SHP77 treated with DMSO at 0.1 percent for 48 hours (cell line): ENCODE results near the gene BOLA1.
"Not testable (repeated sequence)": the region's sequence is repeated elsewhere in the genome, so short reads cannot be mapped to it uniquely, and the experiment has no call there.

Experiments used
- DNase-seq: peaks from one replicate; lab custom pipeline; 2025; lab: John Stamatoyannopoulos, UW

The BOLA1 gene

GRCh38 chr1:149899460-149900284 is at the start of gene BOLA1:
Gene BOLA1, plus strand, starts transcription at chr1:149899568. Its CDS starts 492 bp downstream, at chr1:149900060.
- peak; percentile 98 for DNase-seq

GRCh38 chr1:149849947-149850360 is 49.4 kb upstream of the BOLA1 start:
- no peak for DNase-seq

GRCh38 chr1:149850732-149851345 is 48.5 kb upstream of the BOLA1 start:
- DNase-seq, result not testable (repeated sequence)

- not testable (repeated sequence) for DNase-seq
Measured at GRCh38 chr1:149851585-149852213, 47.7 kb upstream of the BOLA1 start.

- DNase-seq, result not testable (repeated sequence)
Measured at GRCh38 chr1:149852263-149852662, 47.1 kb upstream of the BOLA1 start.

GRCh38 chr1:149860271-149860670 is 39.1 kb upstream of the BOLA1 start:
- DNase-seq, result not testable (repeated sequence)

GRCh38 chr1:149860684-149861496 is 38.5 kb upstream of the BOLA1 start:
- not testable (repeated sequence) for DNase-seq

GRCh38 chr1:149861497-149862054 is 37.8 kb upstream of the BOLA1 start:
- not testable (repeated sequence) for DNase-seq

- not testable (repeated sequence) for DNase-seq
Measured at GRCh38 chr1:149866887-149867286, 32.5 kb upstream of the BOLA1 start.

GRCh38 chr1:149873060-149873459 is 26.3 kb upstream of the BOLA1 start:
- DNase-seq, result not testable (repeated sequence)

GRCh38 chr1:149877211-149877946 is 22.0 kb upstream of the BOLA1 start:
- no peak for DNase-seq

- no peak for DNase-seq
Measured at GRCh38 chr1:149879556-149879955, 19.8 kb upstream of the BOLA1 start.

GRCh38 chr1:149881876-149882275 is 17.5 kb upstream of the BOLA1 start:
- DNase-seq, result no peak

- no peak for DNase-seq
Measured at GRCh38 chr1:149883598-149884247, 15.6 kb upstream of the BOLA1 start.

GRCh38 chr1:149884433-149885338 is 14.7 kb upstream of the BOLA1 start:
- peak; percentile 79 for DNase-seq

- DNase-seq, result peak; percentile 96
Measured at GRCh38 chr1:149885339-149886120, 13.8 kb upstream of the BOLA1 start.

GRCh38 chr1:149886121-149886395 is 13.3 kb upstream of the BOLA1 start:
- DNase-seq, result not testable (repeated sequence)

- peak; percentile 100 for DNase-seq
Measured at GRCh38 chr1:149886396-149887195, 12.8 kb upstream of the BOLA1 start.
